Measurements from ENCODE around the gene STRBP. TPM values are rescaled to one million over a fixed set of nuclear protein-coding genes. Genes with fewer than 3 reads are reported as not detected.
"Not testable (repeated sequence)": the region's sequence is repeated elsewhere in the genome, so short reads cannot be mapped to it uniquely, and the experiment has no call there.

Gene STRBP
- polyA plus RNA-seq (ENCODE audit: insufficient read depth in 1 of 5, insufficient read length in 5 of 5, low replicate concordance in 1 of 5) = 10 to 100 TPM; 30.4 to 38.3 (median 37.5) TPM
- long read RNA-seq, donor 1, full-length matches to known transcripts = 1 of 1 reads
- long read RNA-seq, donor 1, partial matches to known transcripts = 0 of 1 reads
- long read RNA-seq, donor 1, other reads (novel, unspliced or antisense) = 0 of 1 reads
- long read RNA-seq, donor 2 = 0 reads
- long read RNA-seq, donor 3, partial matches to known transcripts = 6 of 6 reads
- long read RNA-seq, donor 3, other reads (novel, unspliced or antisense) = 0 of 6 reads
- long read RNA-seq, donor 4, partial matches to known transcripts = 14 of 14 reads
- long read RNA-seq, donor 4, other reads (novel, unspliced or antisense) = 0 of 14 reads
- long read RNA-seq, donor 5, partial matches to known transcripts = 0 of 5 reads
- long read RNA-seq, donor 5, other reads (novel, unspliced or antisense) = 5 of 5 reads
- long read RNA-seq, donor 6 = 0 reads
- long read RNA-seq, donor 7 = 0 reads
- long read RNA-seq, donor 8 = 0 reads

GRCh38 chr9:123268465-123269259 lies at the start of gene STRBP:
Gene STRBP, minus strand, starts transcription at chr9:123268586. Its CDS starts 84,452 bp downstream, at chr9:123184134.
- peak; percentile 84 to 85 for DNase-seq

- DNase-seq = no peak
Measured at GRCh38 chr9:123316053-123316718, 47.8 kb upstream of the STRBP start.

DNA sequence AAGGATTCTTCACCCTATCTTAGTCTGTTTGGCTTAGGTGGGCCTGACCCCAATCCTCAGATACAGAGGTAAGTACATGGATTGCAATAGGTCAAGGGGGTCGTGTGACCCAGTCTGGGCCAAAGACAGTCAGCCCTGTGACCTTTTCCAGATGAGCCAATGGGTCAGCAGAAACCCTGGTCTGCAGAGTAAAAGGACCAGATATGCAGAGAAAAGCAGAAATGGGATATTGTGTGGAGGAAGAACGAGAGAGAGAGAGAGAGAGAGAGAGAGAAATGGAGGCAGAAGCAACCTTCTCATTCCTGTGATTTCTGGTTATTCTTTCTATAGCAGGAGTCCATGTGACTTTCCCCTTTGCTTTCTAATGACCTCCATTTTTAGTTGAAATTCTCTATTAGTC lies 47.2 kb upstream of the STRBP start:
- DNase-seq = no peak

DNA sequence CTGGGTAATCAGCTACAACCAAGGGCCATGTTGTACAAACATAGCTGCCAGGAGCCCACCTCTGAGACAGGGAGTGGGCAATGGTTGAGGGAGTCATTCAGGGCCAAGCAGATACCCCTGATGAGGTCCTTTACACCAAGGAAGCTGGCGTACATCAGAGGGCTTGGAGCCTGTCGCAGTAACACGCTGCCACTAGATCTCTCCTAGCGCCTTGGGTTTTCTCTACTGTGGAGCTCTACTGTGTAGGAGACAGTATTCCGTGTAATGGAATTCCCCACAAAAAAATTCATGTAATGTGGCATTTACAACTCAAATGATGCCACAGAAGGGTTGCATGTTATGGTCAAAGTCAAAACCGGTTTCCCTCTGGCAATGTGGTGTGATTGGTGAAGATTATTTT lies 46.2 kb upstream of the STRBP start:
- DNase-seq = no peak

DNA sequence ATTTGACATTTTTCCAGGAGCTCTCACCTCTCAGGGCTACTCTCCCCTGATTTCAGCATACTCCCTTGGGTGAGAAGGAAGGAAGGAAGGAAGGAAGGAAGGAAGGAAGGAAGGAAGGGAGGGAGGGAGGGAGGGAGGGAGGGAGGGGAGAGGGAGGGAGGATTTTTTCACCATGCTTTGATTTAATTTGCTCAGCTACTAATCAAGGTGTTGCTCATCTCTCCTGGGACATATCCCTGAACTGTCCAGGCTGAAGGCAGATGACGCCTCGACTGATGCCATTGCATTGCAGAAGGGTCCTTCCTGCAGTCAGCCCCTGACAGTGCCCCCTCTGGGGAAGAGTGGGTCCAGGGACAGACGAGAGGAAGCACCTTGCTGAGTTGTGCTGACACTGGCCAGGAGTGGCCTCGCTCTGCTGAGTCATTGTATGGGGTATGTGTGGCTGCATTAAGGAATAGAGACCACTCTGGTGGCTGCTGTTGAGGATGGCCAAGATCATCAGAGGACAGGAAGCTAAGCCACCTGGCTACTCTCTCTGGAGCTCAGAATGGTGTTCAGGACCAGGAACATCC lies 44.0 kb upstream of the STRBP start:
- no peak for DNase-seq

DNA sequence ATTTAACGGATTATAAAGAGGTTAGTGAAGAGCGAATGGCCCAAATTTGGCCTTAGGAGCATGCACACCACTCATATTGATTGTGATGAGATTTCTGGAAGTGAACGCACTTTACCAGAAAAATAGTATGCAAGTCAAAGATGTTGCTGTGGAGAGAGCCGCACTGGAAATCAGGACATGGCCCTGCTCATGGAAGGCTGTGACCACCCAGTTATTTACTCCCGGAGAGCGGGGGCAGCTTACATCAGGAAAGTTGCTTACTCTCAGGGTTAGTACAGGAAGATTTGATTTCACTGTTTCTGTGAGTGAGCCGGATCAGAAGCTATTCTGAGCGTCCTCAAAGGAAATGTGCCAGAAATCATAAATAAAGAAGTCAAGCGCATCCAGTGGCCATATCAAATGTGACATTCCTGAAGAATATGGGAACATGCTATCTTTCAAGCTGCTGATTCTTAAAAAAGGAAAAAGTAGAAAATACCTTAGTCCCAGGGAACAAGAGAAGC lies 42.9 kb upstream of the STRBP start:
- DNase-seq = no peak

GRCh38 chr9:123310551-123311249 lies 42.3 kb upstream of the STRBP start:
- DNase-seq = no peak

GRCh38 chr9:123309611-123310010 lies 41.2 kb upstream of the STRBP start:
- DNase-seq = no peak

DNA sequence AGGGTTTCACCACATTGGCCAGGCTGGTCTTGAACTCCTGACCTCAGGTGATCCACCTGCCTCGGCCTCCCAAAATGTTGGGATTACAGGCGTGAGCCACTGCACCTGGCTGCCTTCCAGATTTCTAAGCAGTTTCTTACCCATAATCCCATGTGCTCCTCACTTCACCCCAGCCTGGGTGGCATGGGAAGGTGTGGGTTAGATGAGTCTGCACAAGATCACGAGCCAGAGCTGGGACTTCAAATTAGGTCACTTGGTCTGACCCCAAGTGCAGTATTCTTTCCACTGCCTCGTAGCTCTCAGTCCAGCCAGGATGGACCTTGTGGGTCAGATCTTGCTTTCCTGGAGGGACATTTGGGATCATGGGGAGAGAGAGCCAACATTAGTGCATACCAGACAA lies 37.5 kb upstream of the STRBP start:
- DNase-seq = no peak

GRCh38 chr9:123304340-123304691 lies 35.9 kb upstream of the STRBP start:
- no peak for DNase-seq

DNA sequence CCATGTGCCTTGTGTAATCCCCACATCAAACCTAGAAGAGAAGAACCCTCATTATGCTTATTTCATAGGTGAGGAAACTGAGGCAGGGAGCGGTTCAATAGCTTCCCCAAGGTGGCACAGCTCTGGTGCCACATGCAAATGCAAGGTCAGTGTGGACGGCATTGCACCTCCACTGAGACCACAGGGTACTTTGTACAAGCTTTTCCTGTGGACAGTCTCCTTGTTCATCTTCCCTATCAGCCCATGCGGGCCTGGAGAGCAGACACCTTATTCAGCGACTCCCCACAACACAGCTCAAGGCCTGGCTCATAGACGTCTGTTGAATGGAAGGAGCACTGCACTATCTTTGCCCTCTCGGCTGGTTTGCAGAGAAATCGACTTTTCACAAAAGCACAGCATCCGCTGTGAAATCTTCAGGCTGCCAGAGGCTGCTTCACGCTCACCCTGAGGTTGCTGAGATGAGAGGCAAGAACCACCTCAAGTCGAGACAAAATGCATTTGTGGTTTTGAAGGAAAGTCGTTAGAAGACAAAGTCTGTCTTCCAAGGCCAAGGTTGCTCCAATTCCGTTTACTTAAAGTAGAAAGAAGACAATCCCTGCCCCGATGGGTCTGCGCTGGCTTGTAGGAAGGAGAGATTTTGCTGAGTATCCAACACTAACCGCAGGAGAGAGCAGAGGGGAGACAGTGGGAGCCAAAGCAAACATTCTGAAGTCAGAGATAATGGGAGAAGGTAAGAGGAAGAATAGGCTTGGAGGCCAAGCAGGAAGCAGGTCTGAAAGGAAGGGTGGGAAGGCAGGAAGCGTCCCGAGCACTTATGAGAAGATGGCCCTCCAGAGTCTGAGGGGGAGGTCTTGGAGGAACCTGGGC lies 34.2 kb upstream of the STRBP start:
- no peak for DNase-seq

DNA sequence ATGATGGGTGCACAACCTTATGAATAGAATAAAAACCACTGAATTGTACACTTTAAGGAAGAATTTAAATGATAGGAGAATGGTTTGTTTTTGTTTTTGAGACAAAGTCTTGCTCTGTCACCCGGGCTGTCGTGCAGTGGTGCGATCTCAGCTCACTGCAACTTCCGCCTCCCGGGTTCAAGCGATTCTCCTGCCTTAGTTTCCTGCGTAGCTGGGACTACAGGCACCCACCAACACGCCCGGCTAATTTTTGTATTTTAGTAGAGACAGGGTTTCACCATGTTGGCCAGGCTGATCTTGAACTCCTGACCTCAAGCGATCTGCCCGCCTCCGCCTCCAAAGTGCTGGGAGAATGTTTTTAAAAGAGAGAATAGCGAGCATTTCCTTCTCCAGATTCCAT lies 33.5 kb upstream of the STRBP start:
- DNase-seq = not testable (repeated sequence)

DNA sequence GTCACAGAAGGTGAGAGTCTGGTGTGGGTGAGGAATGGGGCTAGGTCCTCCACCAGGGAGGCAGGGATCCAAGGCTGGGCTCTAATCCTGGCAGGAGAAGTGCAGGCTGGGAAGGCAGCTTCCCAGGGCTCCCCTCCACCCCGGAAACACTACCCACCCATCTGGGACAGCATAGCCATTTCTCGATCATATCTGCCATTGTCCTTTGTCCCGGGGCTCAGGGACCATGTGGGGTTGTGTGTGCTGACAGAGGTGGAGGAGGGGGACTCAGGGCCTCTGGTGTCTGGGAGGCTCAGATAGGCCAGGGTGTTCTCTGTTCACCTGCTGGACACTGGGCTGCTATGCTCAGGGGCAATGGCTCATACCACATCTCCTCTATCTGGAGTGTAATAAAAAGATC lies 32.2 kb upstream of the STRBP start:
- no peak for DNase-seq

DNA sequence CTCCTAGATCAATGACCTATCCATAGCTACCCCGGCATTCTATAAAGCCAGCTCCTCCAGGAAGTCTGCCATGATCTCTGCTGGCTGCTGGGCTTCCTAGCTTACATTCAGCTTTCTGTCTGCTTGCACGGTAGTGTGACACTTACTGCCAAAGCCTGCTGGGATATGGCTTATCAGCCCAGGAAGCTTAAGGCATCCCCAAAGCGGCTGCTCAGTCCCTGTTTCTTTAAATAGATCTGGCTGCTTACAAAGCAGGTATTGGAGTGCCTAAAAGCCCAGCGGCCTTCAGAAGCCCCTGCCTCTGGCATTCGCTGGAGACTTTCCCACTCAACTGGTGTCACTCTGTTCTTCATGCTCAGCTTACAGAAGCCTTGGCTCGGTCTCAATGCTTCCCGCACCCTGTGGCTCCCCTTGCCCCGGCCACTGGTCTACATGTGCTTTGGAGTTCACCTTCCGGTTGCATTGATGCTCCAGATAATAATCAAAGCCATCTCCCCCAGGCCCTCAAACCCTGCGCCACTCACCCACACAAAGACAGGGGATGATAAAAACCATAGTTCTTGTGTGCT lies 31.3 kb upstream of the STRBP start:
- no peak for DNase-seq

GRCh38 chr9:123296174-123296573 lies 27.8 kb upstream of the STRBP start:
- no peak for DNase-seq

DNA sequence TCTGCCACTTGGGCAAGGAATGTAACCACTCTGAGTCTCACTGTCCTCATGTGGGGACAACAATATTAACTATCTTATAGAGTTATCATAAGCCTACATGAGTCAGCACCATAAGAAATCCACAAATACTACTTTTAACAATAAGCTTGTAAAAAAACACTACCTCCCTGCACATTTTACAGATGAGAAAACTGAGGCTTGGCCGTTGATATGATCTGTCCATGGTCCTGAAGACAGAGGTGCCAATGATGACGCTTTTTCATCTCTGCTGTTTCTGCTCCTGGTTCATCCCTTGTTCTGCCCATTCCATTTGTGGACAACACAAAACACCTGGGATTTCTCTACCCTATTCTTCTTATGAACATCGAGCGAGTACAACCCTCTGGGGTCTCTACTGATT lies 23.4 kb upstream of the STRBP start:
- no peak for DNase-seq

DNA sequence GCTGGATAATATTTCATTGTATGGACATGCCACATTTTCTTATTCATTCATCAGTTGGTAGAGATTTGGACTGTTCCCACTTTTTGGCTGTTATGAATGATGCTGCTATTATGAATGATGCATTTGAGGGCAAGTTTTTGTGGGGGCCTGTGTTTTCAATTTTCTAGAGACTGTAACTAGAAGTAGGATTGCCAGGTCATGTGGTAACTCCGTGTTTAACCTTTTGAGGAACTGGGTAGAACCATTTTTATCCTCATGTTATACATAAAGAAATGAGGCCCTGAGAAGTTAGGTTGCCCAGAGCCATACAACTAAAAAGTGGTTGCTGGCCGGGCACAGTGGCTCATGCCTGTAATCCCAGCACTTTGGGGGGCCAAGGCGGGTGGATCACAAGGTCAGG lies 22.4 kb upstream of the STRBP start:
- DNase-seq = no peak

DNA sequence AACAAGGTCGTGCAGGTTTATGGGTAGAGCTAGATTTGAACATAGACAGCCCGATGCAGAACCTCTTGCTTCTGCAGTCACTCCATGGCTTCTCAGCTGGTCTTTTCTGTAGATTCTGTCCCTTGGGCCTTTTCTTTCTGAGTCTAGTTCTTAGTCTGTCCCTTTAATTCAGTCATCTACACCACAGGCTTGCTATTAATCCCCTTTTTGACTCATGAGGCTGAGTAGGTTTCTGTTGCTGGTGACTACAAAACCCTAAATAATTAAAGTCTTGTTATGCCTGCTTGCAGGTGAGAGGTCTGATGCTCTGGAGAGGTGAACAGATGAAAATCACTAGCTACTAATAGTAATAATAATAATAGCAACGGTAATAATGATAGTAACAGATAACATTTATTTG lies 19.3 kb upstream of the STRBP start:
- DNase-seq = no peak

GRCh38 chr9:123286324-123286723 lies 17.9 kb upstream of the STRBP start:
- no peak for DNase-seq

DNA sequence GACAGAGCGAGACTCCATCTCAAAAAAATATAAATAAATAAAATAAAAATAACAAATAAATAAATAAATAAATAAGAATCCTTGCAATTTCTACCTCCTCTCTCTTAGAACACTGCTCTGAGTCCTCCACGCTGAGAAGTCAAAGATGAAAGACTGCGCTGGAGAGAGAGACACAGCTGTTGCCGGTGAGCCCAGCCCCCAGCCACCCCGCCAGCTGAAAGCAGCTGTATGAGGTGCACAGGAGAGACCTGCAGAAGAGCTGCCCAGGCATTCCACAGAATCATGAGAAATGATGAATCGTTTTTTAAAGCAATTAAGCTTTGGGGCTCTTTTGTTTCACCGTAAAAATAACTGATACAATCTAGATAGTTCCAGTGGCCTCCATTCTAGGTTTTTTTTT lies 16.3 kb upstream of the STRBP start:
- no peak for DNase-seq
